Measurements from ENCODE around the gene KRT80. TPM values are rescaled to one million over a fixed set of nuclear protein-coding genes. Genes with fewer than 3 reads are reported as not detected.

The KRT80 gene
- total RNA-seq, 1 donor from 2014 or later = 10.7 TPM

DNA sequence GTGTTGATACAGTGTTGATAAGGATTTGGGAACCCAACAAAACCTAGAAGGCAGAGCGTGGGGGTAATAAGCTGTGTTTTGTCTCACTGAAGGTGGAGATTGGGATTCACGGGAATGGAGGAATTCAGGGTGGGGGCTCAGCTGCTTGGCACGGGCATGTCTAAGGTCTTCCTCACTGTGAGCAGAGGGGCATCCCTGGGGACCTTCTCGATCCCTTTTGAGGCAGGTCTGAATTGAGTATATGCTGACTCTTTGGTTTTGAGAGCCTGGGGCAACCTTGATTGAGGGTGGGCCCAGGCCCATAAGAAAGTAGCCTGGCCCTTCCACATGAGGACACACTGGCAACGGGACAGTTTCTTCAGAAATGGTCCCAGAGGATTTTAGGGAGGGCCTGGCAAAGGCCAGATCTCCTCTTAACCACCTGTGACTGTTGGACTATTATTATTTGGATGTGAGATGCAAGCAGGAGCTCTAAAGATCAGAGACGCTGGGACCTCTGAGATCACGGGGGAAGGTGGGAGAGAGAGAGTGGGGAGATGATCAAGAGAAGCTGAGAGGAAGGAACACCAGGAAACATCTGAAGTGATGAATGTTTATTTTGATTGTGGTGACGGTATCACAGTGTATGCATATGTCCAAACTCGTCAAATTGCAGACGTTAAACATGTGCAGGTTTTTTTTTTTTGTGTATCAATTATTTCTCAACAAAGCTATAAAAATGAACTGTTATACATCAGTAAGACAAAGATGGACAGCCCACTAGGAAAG, 63.9 kb downstream of the KRT80 start:
- Mint-ChIP-seq H3K9me3 (ENCODE audit: low read depth) (no peaks in the 10 kb centered on the region), H3K36me3 (ENCODE audit: low read depth) (no peaks in the 10 kb centered on the region), H3K4me3 (ENCODE audit: unreplicated experiment) (no peak overlapping the region), H3K4me1 (ENCODE audit: low read depth) (peaks cover 13% of the 10 kb centered on the region), H3K27me3 (ENCODE audit: low read depth) (no peaks in the 10 kb centered on the region), H3K27ac (ENCODE audit: unreplicated experiment) (no peak overlapping the region)
- TF ChIP-seq, protein P1, sequence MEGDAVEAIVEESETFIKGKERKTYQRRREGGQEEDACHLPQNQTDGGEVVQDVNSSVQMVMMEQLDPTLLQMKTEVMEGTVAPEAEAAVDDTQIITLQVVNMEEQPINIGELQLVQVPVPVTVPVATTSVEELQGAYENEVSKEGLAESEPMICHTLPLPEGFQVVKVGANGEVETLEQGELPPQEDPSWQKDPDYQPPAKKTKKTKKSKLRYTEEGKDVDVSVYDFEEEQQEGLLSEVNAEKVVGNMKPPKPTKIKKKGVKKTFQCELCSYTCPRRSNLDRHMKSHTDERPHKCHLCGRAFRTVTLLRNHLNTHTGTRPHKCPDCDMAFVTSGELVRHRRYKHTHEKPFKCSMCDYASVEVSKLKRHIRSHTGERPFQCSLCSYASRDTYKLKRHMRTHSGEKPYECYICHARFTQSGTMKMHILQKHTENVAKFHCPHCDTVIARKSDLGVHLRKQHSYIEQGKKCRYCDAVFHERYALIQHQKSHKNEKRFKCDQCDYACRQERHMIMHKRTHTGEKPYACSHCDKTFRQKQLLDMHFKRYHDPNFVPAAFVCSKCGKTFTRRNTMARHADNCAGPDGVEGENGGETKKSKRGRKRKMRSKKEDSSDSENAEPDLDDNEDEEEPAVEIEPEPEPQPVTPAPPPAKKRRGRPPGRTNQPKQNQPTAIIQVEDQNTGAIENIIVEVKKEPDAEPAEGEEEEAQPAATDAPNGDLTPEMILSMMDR (IDR thresholded peaks at IDR 0.05) = no peak
- DNase-seq (ENCODE audit: low spot score) = no peak

DNA sequence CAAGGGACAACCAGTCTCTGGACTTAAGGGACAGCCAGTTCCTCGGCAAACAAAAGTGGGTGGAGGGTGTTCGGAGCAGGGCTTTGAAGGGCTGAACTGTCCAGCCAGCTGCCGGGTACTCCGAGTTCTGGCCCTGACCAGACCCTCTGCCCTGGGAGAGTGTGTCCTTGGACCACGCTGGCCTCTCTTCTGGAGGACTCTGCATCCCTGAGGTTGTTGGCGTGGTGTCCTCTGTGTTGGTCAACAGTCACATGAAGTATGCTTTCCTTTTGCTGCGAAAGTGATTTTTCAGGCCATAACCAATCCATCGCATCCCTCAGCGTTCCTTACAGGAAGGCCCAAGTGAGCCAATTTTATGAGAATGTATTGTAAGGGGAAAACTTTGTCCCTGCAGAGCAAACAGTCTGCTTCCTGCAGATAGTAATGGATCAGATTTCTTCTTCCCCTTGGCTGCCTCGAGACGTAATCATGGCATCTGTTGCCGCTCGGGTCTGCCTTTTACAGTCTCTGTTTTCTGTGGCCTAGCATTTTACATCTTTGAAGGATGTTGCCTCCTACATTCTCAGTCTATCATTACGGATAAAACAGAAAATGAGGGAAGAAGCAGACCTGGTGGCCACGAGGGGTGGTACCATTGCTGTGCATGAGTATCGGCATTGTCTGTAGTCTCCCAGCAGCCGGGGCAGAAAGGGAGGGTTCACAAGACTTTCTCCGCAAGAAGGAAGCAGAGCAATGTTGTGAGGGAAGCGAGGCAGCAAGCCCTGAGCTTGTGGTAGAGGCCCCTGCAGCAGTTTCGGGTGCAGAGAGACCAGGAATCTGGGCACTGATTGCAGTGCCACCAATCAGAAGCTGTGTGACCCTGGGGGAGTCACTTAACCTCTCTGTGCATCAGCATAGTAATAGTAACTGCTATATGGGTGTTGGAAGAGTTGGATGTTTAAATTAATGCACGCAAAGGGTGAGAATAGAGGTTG, 64.9 kb downstream of the KRT80 start:
- TF ChIP-seq, protein P1 (IDR thresholded peaks at IDR 0.05) = no peak
- no peak overlapping the region for H3K4me3 Mint-ChIP-seq (ENCODE audit: unreplicated experiment)
- H3K27me3 Mint-ChIP-seq (ENCODE audit: low read depth) = no peaks in the 10 kb centered on the region
- no peaks in the 10 kb centered on the region for H3K36me3 Mint-ChIP-seq (ENCODE audit: low read depth)
- H3K9me3 Mint-ChIP-seq (ENCODE audit: low read depth) = no peaks in the 10 kb centered on the region
- no peak overlapping the region for H3K27ac Mint-ChIP-seq (ENCODE audit: unreplicated experiment)
- no peak for DNase-seq (ENCODE audit: low spot score)
- peaks cover 13% of the 10 kb centered on the region for H3K4me1 Mint-ChIP-seq (ENCODE audit: low read depth)

DNA sequence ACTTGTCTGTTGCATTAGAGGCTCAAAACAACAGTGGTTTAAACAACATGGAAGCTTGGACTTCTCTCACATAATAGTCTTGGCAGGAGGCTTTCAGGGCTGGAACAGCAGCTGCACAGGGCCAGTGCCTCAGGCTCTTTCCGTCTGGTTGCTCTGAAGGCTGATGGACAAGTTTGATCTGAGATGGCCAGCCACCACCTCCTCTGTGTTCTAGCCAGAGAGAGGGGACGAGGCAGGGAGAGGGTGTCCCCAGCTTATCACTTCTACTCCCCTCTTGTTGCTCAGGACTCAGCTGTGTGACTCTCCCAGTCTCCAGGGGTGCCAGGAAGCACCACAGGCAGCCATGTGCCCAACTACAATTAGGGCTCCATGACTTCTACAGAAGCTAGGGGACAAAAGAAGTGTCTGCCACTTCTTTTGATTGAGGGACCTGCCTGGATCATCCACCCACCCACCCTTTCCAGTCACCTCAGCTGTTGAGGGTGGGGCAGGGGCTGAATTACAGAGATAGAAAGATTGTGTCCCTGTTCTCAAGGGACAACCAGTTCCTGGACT, 65.7 kb downstream of the KRT80 start:
- no peaks in the 10 kb centered on the region for H3K9me3 Mint-ChIP-seq (ENCODE audit: low read depth)
- TF ChIP-seq, protein P1 (IDR thresholded peaks at IDR 0.05) = no peak
- H3K27ac Mint-ChIP-seq (ENCODE audit: unreplicated experiment) = no peak overlapping the region
- H3K36me3 Mint-ChIP-seq (ENCODE audit: low read depth) = no peaks in the 10 kb centered on the region
- no peaks in the 10 kb centered on the region for H3K27me3 Mint-ChIP-seq (ENCODE audit: low read depth)
- DNase-seq (ENCODE audit: low spot score) = no peak
- H3K4me3 Mint-ChIP-seq (ENCODE audit: unreplicated experiment) = no peak overlapping the region
- peaks cover 13% of the 10 kb centered on the region for H3K4me1 Mint-ChIP-seq (ENCODE audit: low read depth)

DNA sequence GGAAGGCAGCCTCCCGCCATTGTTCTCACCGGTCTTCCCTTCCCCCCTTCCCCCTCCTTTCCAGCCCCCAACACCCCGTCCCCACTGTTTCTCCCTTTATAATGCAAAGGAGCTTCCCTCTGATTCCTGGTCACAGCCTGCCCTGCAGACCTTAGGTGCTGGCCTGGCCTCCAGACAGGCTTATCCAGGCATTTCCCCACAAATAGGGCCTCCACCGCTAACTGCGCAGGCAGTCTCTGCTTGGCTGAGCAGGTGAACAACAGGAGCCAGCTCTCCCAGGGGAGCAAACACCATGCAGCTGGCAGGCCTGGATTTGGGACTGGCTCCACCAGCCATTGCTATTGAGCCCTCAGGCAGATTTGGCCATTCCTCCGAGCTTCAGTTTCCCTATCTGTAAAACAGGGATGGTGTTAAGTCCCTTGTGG, 66.3 kb downstream of the KRT80 start:
- no peak overlapping the region for H3K4me3 Mint-ChIP-seq (ENCODE audit: unreplicated experiment)
- H3K36me3 Mint-ChIP-seq (ENCODE audit: low read depth) = no peaks in the 10 kb centered on the region
- no peak overlapping the region for H3K27ac Mint-ChIP-seq (ENCODE audit: unreplicated experiment)
- H3K27me3 Mint-ChIP-seq (ENCODE audit: low read depth) = no peaks in the 10 kb centered on the region
- H3K9me3 Mint-ChIP-seq (ENCODE audit: low read depth) = no peaks in the 10 kb centered on the region
- peaks cover 9% of the 10 kb centered on the region for H3K4me1 Mint-ChIP-seq (ENCODE audit: low read depth)
- TF ChIP-seq, protein P1 (IDR thresholded peaks at IDR 0.05) = no peak
- no peak for DNase-seq (ENCODE audit: low spot score)
